ENCODE measurements around the gene WDTC1.

The WDTC1 gene

DNA sequence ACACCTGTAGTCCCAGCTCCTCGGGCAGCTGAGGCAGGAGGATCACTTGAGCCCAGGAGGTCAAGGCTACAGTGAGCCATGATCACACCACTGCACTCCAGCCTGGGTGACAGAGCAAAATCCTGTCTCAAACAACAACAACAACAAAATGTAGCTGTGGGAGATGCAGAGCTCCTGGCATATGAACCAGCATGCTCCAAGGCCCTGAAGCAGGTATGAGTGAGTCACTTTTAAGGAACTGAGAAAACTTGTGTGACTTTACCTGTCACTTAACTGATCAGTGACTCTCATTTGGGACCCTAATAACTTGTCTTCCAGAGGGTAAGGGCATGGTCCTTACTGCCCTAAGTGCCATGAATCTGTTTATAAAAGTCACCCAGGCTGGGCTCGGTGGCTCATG lies 68.2 kb downstream of the WDTC1 start:
- no peak for DNase-seq

GRCh38 chr1:27303509-27303908 lies 69.1 kb downstream of the WDTC1 start:
- DNase-seq: no peak

GRCh38 chr1:27306071-27306470 lies 71.6 kb downstream of the WDTC1 start:
- DNase-seq: no peak

- DNase-seq: peak; percentile 86 to 91
Observed at GRCh38 chr1:27306892-27307761, 72.7 kb downstream of the WDTC1 start.

DNA sequence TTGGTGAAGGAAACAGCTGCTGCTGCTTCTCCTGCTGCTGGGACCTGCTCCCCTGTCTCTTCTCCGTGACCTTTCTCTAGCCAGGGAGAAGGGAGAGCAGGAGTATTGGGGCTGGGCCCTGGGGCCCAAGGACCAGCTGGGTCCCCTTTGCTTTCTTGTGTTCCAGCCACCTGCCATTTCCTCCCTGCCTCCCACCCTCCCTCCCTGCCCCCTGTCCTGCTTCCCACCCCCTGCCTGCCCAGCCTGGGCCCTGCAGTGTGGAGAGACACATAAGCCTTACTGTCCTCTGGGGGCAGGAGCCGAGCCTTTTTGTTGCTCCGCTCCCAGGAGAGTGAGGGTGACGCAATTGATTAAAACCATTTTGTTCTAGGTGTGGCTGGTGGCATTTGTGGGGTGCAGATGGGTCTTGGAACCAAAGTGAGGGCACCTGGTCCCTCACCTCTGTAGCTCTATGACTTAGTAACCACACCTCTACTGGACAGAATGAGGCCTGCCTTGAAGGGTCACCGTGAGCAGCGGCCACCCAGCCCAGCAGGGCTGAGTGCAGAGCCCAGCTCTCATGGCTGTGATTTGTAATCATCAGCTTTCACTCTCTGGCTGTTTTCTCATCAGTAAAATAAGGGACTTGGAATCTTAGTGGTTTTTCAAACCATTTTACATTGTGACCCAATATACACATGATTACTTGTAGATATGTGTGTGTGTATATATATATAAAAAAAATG lies 73.6 kb downstream of the WDTC1 start:
- peak; percentile 86 to 91 for DNase-seq

DNA sequence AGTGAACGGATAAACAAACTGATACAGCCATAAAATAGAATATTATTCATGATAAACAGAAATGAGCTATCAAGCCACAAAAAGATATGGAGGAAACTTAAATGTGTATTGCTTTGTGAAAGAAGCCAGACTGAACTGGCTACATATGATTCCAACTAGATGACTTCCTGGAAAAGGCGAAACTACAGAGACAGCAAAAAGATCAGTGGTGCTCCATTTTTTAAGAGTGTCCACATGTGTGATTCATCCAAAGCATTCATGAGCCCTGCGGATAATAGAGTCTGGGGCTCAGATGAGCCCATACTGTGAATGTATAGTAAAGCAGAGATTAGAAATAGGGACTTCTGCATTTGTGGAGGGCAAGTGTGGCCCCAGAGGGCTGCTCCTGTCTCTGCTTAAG lies 79.7 kb downstream of the WDTC1 start:
- DNase-seq: no peak

DNA sequence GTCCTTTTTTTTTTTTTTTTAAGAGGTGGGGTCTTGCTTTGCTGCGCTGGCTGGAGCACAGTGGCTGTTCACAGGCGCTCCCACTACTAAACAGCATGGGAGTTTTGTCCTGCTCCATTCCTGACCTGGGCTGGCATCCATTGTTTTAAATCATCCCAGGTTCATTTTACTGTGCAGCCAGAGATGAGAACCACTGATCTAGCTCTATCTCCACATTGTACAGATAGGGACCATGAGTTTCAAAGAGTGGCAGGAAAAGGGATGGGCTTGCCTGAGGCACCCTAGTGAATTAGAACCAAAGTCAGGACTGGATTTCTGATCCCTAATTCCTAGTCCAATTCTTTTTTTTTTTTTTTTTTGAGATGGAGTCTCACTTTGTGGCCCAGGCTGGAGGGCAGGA lies 80.3 kb downstream of the WDTC1 start:
- no peak for DNase-seq

- no peak for DNase-seq
Observed at GRCh38 chr1:27316860-27317259, 82.4 kb downstream of the WDTC1 start.

GRCh38 chr1:27318136-27318535 lies 83.7 kb downstream of the WDTC1 start:
- peak; percentile 37 to 60 for DNase-seq

DNA sequence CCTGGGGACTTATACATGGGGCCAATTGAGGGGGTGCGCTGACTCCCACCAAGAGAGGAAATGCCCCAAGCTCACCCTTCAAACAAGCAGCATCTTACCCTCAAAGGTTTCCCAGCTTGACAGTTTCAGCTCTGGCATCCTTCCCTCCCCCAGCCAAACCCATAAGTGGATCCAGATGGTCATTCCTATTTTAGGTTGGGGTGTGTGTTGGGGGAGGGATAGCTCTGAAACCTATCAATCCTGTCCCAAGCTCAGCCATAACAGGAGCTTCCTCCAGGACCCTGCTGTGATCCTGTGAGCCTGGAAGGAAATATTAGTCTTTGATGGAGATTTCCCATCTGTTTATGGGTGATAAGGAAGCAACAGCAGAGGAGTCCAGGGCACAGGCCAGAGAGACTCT lies 84.2 kb downstream of the WDTC1 start:
- peak; percentile 95 to 97 for DNase-seq

DNA sequence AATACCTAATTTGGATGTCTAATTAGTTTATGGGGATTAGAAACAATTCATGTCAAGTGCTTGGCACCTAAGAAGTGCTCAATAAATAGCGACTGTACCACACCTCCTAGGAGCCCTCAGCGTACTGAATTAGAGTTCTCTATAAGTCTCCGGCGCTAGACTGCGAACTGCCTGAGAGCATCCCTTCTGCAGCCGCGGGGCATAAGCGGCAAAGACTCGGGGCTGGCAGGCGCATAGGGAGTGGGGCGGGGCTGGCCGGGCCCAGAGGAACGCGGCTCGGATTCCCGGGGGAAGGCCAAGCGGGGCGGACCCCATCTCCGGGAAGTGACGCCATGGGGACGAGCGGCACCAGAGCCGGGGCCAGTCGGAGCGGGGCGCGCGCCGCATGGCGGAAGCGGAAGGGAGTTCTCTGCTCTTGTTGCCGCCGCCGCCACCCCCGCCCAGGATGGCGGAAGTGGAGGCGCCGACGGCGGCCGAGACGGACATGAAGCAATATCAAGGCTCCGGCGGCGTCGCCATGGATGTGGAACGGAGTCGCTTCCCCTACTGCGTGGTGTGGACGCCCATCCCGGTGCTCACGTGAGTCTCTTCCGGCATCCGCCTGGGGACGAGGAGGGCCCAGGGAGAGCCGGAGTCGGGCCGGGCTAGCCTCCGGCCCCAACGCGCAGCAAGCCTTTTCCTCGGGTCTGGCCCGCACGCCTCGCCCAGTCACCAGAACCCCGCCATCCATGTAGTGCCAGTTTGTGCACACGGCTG lies 87.6 kb downstream of the WDTC1 start, which contains the start of gene TMEM222:
Gene TMEM222, plus strand, starts transcription at position 351 of the 756 bp plus-strand sequence. Its CDS starts 35 bp downstream, at position 386.
- peak; percentile 93 for DNase-seq

GRCh38 chr1:27322569-27323240 lies 88.3 kb downstream of the WDTC1 start:
- no peak for DNase-seq

GRCh38 chr1:27325286-27325685 lies 90.9 kb downstream of the WDTC1 start:
- DNase-seq: no peak

GRCh38 chr1:27327964-27328363 lies 93.5 kb downstream of the WDTC1 start:
- no peak for DNase-seq

DNA sequence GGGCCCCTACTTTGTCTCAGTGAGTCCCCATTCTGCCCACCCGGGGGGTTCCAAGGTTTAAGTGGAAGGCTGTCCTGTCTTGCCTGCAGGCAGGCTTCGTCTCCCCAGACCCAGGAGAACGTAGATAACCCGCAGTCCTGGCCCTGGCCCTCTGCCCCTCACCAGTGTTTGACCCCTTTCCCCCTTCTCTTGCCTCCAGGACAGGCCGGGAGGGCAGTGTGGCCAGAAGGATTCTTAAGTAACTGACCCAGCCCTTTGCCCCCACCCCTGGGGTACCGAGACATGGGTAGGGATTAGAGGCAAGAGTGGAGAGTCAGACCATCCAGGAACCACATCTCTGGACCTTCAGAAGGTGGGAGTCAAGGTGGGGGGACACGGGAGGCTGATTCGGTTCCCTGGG lies 96.4 kb downstream of the WDTC1 start:
- DNase-seq: no peak

DNA sequence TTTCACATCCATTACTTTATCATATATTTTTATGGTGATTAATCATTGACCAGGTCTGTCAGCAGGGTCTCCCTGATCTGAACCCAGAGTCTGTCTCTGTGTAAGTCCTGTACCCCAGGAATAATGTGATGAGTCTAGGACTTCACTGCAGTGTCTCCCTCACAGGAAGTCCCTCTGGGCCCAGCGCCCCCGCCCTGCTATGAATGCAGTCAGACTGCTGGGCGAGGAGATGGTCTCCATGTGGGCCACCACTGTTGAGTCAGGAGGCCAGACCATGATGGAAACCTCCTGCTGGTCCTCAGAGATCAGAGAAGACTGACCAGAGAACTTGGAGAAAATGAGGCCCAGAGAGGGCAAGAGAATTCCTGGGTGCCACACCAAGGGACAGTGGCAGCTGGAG lies 97.0 kb downstream of the WDTC1 start:
- DNase-seq: no peak

DNA sequence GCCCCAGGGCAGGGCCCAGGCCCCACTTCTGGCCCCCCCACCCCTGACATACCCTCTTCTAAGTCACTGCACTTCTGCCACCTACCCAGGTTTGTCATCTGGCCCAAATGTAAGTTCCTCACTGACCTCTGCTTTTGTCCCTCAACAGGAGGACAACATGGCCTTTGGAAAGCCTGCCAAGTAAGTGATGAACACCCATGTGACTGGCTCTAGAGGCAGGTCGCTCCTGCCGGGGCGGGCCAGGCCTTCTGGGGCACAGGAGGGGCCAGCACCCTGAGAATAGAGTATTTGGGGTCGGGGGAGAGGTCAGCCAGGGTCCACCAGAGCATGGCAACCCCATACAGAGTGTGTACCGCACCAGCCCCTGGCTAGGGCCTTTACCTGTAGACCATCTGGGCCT lies 97.5 kb downstream of the WDTC1 start:
- no peak for DNase-seq

DNA sequence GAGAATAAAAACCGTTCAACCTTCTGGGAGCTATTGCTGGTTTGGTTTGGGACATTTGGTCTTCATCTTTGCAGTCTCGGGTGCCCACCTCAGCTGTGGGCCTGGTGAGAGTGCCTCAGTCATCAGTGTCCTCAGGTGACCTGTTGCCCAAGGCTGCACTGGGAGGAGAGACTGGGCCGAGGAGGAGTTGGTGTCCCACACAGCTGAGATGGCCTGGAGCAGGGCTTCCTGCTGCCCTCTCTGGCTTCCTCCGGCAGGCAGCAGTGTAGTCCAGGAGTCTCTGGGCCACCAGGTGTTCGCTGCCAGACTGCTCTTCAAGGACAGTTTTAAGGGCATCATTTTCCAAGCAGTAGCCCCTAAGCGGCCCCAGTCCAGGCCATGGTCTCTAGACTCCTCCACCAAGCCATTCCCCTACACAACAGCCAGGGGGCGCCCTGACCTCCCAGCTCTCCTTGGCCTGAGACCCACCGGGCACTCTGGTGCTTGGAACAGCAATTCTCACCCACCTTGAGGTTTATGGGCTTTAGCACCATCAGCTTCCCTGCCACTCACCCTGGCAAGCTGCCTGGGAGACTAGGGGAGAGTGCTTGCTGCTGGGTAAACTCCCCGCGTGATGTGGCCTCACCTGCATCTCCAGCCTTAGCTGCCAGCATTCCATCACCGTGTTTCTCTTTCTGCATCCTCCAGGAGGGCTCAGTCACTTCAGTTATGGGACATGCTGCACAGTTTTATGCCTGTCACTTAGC lies 98.3 kb downstream of the WDTC1 start:
- peak in 1 of 2 experiments; percentile 27 for DNase-seq

GRCh38 chr1:27333717-27334279 lies 99.4 kb downstream of the WDTC1 start:
- no peak for DNase-seq

GRCh38 chr1:27335506-27336422 lies 101.3 kb downstream of the WDTC1 start:
- DNase-seq: no peak

DNA sequence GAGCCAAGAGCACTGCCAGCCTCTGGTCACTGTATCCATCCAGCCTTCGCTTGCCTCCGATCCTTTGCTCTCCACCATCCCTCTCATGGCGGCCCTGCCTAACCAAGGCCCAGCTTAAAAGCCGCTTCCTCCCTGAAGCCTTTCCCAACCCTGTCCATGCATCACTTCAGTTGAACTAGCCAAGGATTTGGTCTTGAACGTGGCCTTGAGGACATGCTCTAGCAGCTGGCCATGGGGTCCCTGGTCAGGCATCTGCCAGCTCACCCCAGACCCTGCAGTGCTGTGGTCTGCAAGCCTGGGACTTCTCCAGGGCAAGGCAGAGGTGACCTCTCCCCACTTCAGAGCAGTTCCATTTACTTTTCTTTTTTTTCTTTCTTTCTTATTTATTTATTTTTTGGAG lies 102.3 kb downstream of the WDTC1 start:
- no peak for DNase-seq
